Lung (tissue), 12 donors: ENCODE results near the gene SCAF1. TPM values are rescaled to one million over a fixed set of nuclear protein-coding genes. Genes with fewer than 3 reads are reported as not detected.

ENCODE experiments used
- ATAC-seq: fragments of 200-7000 bp; cut with Tn5 transposase; one replicate; pipeline ENCODE4 v1.9.1; 2020; ENCODE audit warnings: moderate number of reproducible peaks; ENCODE audit not compliant: insufficient read depth, low FRiP score
- DNase-seq, 3 donors: peaks; one replicate each; pipeline ENCODE4 v3.0.0-alpha.2; 2013 to 2017
- H3K27ac ChIP-seq, 2 donors: one replicate each; pipeline ENCODE4 v1.5.1; 2013; ENCODE audit warnings: mild to moderate bottlenecking in 2 of 2, moderate library complexity in 2 of 2, control low read depth in 1 of 2, inconsistent platforms in 1 of 2, low read depth in 1 of 2, low read length in 1 of 2
- H3K27me3 ChIP-seq, 3 donors: one replicate each; pipeline ENCODE4 v1.5.1; 2013; ENCODE audit warnings: low read length in 2 of 3; ENCODE audit not compliant: control insufficient read depth in 3 of 3, insufficient read depth in 3 of 3
- H3K36me3 ChIP-seq, 4 donors: one replicate each; pipeline ENCODE4 v1.5.1; 2013; ENCODE audit warnings: low read length in 4 of 4, mild to moderate bottlenecking in 1 of 4, moderate library complexity in 1 of 4; ENCODE audit not compliant: control insufficient read depth in 4 of 4, insufficient read depth in 4 of 4
- H3K4me1 ChIP-seq, 5 donors: one replicate each; pipeline ENCODE4 v1.5.1; 2013; ENCODE audit warnings: low read length in 5 of 5, mild to moderate bottlenecking in 2 of 5, moderate library complexity in 1 of 5; ENCODE audit not compliant: control insufficient read depth in 5 of 5, insufficient read depth in 5 of 5
- H3K4me3 ChIP-seq: one replicate; pipeline ENCODE4 v1.5.1; 2013; ENCODE audit warnings: mild to moderate bottlenecking, control low read depth, moderate library complexity
- H3K9ac ChIP-seq, 2 donors: one replicate each; pipeline ENCODE4 v1.5.1; 2013; ENCODE audit warnings: low read length in 2 of 2, control low read depth in 1 of 2; ENCODE audit not compliant: insufficient read depth in 1 of 2
- H3K9me3 ChIP-seq, 4 donors: one replicate each; pipeline ENCODE4 v1.5.1; 2013; ENCODE audit warnings: low read length in 3 of 4, mild to moderate bottlenecking in 1 of 4, moderate library complexity in 1 of 4; ENCODE audit not compliant: control insufficient read depth in 4 of 4, insufficient read depth in 3 of 4
- WGBS, 2 donors: extraction: QIAGEN DNeasy Blood & Tissue Kit; methylation state at CpG; one replicate each; pipeline ENCODE4 v1.1.7; 2013; 5-methylcytosine and 5-hydroxymethylcytosine counted together
- polyA plus RNA-seq, 2 donors: library from polyadenylated mRNA; stranded (reverse); fragments of 200-250 nt; gene quantifications; one replicate each; pipeline ENCODE4 v1.2.1, GENCODE V29; 2013
- total RNA-seq, 2 donors: library from RNA; depleted of rRNA in 1 of 2; stranded (reverse); fragments of >200 nt in 1 of 2; gene quantifications; one replicate each; pipeline ENCODE4 v1.2.1, GENCODE V29; 2014 to 2021
- TF ChIP-seq, protein P1 (sequence below): IDR thresholded peaks from 2 replicates; pipeline ENCODE4 v1.5.1; 2012; ENCODE audit warnings: mild to moderate bottlenecking; ENCODE audit errors: control extremely low read depth, extremely low read depth
- donor health status: control.
- donor health status: control.
- donor health status: Bipolar disorder and iron deficiency.
- donor health status: healthy.
- donor health status: DM: yes; HTN: yes; CAD: no.

Gene SCAF1
- total and polyA plus RNA-seq, 4 donors = 22.5 to 80.2 (median 25.5) TPM

DNA sequence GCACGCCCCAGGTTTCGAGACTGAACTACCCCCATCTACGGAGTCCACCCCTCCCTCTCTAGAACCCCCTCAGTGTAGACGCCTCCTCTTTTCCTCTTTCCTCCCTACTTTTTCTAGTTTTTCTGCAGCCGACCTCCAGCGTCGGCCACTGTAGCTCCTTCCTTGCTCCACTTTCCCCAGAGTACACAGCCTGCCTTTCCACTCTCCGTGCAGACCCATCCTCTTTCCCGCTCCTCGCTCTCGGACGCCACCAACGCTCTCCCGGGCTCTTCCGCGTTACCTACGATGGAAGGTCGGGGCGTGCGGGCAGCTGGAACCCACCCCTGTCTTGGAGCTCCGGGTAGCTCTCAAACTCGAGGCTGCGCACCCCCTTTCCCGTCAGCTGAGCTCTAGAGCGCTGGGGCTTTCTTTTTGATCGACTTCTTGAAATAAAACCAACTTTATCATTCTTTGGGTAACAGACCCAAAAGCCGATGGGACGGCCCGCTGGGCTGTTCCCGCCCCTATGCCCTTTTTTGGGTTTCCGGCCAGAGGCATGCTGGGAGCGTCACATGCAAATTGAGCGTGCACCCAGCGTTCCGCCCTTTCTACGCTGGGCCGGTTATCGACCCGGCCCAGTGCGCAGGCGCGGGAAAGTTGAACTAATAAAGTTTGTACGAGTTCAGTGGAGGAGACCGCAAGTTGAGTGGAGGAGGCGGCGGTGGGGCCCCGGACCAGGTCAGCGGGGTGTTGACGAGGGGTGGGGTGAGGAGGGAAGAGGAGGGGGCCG lies 23.5 kb downstream of the SCAF1 start, which contains the start of the genes BCL2L12 and IRF3:
Gene BCL2L12, plus strand, starts transcription at position 583 of the 769 bp plus-strand sequence. CDS start 760 bp downstream, outside the sequence.
Gene IRF3, minus strand, starts transcription at position 507 of the 769 bp plus-strand sequence. CDS start 1,019 bp downstream, outside the sequence.
- peak within 1 kb of the TSS; percentile 74 for H3K4me3 ChIP-seq
- H3K27me3 ChIP-seq = no peaks in the 10 kb centered on the region
- H3K27ac ChIP-seq = peak within 1 kb of the TSS; percentile 72 to 94
- peaks cover 0 to 26% (median 9%) of the 10 kb centered on the region in 4 donors for H3K36me3 ChIP-seq
- TF ChIP-seq, protein P1, sequence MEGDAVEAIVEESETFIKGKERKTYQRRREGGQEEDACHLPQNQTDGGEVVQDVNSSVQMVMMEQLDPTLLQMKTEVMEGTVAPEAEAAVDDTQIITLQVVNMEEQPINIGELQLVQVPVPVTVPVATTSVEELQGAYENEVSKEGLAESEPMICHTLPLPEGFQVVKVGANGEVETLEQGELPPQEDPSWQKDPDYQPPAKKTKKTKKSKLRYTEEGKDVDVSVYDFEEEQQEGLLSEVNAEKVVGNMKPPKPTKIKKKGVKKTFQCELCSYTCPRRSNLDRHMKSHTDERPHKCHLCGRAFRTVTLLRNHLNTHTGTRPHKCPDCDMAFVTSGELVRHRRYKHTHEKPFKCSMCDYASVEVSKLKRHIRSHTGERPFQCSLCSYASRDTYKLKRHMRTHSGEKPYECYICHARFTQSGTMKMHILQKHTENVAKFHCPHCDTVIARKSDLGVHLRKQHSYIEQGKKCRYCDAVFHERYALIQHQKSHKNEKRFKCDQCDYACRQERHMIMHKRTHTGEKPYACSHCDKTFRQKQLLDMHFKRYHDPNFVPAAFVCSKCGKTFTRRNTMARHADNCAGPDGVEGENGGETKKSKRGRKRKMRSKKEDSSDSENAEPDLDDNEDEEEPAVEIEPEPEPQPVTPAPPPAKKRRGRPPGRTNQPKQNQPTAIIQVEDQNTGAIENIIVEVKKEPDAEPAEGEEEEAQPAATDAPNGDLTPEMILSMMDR = no peak
- peak; percentile 98 for DNase-seq
- H3K4me1 ChIP-seq = peaks cover 0 to 16% (median 8%) of the 10 kb centered on the region in 5 donors
- no peaks in the 10 kb centered on the region for H3K9me3 ChIP-seq
- peak within 1 kb of the TSS; percentile 63 to 67 for H3K9ac ChIP-seq
- WGBS, 2 donors = 0 to 1% methylated on average over 50 of the region's 50 CpGs
- ATAC-seq = peak; percentile 92

DNA sequence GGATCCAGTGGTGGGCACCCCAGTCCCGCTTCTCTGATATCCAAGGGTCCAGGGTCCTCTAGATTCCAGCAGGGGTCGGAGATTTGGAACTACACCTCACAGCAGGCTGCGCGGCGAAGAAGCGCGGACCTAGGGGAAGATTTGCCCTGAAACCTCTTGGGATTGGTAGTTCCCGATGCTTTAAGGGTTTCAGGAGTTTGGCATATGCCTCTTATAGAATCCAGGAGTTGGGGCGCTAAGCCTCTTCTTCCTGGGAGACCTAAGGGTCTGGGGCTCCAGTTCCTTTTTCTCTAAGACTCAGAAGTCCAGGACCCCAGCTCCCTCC lies 24.1 kb downstream of the SCAF1 start:
- Histone ChIP-seq H3K4me1 (peaks cover 0 to 16% (median 8%) of the 10 kb centered on the region in 5 donors), H3K9ac (peak overlapping the region; percentile 37 to 63), H3K9me3 (no peaks in the 10 kb centered on the region), H3K4me3 (peak overlapping the region; percentile 24), H3K27me3 (no peaks in the 10 kb centered on the region), H3K27ac (no peak overlapping the region), H3K36me3 (peaks cover 0 to 20% (median 7%) of the 10 kb centered on the region in 4 donors)
- DNase-seq (no peak), ATAC-seq (no peak)
- WGBS, 2 donors = 0 to 1% methylated on average over 9 of the region's 9 CpGs
- TF ChIP-seq, protein P1 = no peak

DNA sequence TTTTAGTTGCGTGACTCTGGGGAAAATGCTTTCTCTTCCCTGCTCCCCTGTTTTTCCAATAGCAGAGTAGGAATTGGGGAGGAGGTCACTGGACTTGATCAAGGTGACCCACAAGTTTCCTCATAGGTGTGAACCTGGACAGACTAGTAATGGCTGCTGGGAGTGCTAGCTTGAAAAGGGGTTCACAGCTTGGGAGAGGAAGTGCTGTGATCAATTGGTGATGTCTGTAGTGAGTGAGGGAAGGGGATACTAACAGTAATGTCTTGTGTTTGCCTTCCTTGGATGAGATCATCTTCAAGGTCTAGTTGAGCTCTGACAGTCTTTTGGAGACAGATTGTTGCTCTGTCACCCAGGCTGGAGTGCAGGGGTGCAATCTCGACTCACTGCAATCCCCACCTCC lies 25.5 kb downstream of the SCAF1 start:
- TF ChIP-seq, protein P1 = no peak
- ATAC-seq (no peak), DNase-seq (no peak)
- Histone ChIP-seq H3K4me1 (peaks cover 0 to 21% (median 8%) of the 10 kb centered on the region in 5 donors), H3K27ac (no peak overlapping the region), H3K36me3 (peaks cover 0 to 9% (median 3%) of the 10 kb centered on the region in 4 donors), H3K9ac (no peak overlapping the region), H3K27me3 (no peaks in the 10 kb centered on the region), H3K9me3 (no peaks in the 10 kb centered on the region), H3K4me3 (no peak overlapping the region)
- WGBS, 2 donors = 93 to 98% methylated on average over 2 of the region's 2 CpGs
